A673 (cell line): Measurements from ENCODE around the gene SYTL4. TPM values are rescaled to one million over a fixed set of nuclear protein-coding genes. Genes with fewer than 3 reads are reported as not detected.

Experiments
- BruUV-seq: library from RNA; stranded (reverse); fragments of 400-500 nt; replicated peaks from 2 replicates; lab custom pipeline; 2021; lab: Mats Ljungman, UMichigan
- CTCF ChIA-PET: fragments of 300-600 bp; sonication (Branson Sonifier 250); formaldehyde crosslinking; loops from one replicate; lab custom pipeline; 2022; ENCODE audit warnings: antibody characterized with exemption; lab: Charles Lee
- POLR2A ChIA-PET: fragments of 300-600 bp; sonication (Branson Sonifier 250); formaldehyde crosslinking; loops from one replicate; lab custom pipeline; 2022; ENCODE audit warnings: antibody characterized with exemption; ENCODE audit not compliant: low non-redundant PET; lab: Charles Lee
- DNase-seq: peaks from one replicate; pipeline ENCODE4 v3.0.0-alpha.2; 2015; ENCODE audit warnings: low spot score
- H3K27ac ChIP-seq: fragments of 200-600 bp; sonication (generic); 2 replicates; pipeline ENCODE4 v1.5.1; 2016; ENCODE audit warnings: mixed run types, low read depth, mild to moderate bottlenecking, mixed read lengths, antibody characterized with exemption, low read length; ENCODE audit not compliant: poor library complexity, severe bottlenecking
- H3K27me3 ChIP-seq: fragments of 200-600 bp; sonication (generic); replicated peaks from 2 replicates; pipeline ENCODE4 v1.6.1; 2017; ENCODE audit warnings: mixed run types, low read depth, mild to moderate bottlenecking, mixed read lengths, antibody characterized with exemption, low read length; ENCODE audit not compliant: insufficient read depth, poor library complexity
- H3K36me3 ChIP-seq: fragments of 200-600 bp; sonication (generic); 2 replicates; pipeline ENCODE4 v1.6.1; 2016; ENCODE audit warnings: mixed run types, mild to moderate bottlenecking, mixed read lengths, antibody characterized with exemption, low read length; ENCODE audit not compliant: insufficient read depth, poor library complexity, severe bottlenecking
- H3K4me1 ChIP-seq: fragments of 200-600 bp; sonication (generic); 2 replicates; pipeline ENCODE4 v1.6.1; 2017; ENCODE audit warnings: mixed run types, mild to moderate bottlenecking, mixed read lengths, antibody characterized with exemption, low read length; ENCODE audit not compliant: insufficient read depth, poor library complexity, severe bottlenecking
- H3K4me3 ChIP-seq: fragments of 200-600 bp; sonication (generic); 2 replicates; pipeline ENCODE4 v1.5.1; 2016; ENCODE audit warnings: low read depth, mixed run types, mild to moderate bottlenecking, mixed read lengths, low read length; ENCODE audit not compliant: poor library complexity, severe bottlenecking
- H3K9me3 ChIP-seq: fragments of 200-600 bp; sonication (generic); 2 replicates; pipeline ENCODE4 v1.6.1; 2016; ENCODE audit warnings: mixed run types, low read depth, mild to moderate bottlenecking, mixed read lengths, antibody characterized with exemption, low read length; ENCODE audit not compliant: poor library complexity, severe bottlenecking
- CTCF ChIP-seq: fragments of 300-800, 200-600 bp; sonication (generic); conservative IDR thresholded peaks from 2 replicates; pipeline ENCODE4 v1.5.1; 2017; ENCODE audit warnings: low read depth, mild to moderate bottlenecking, antibody characterized with exemption, low read length, moderate library complexity, mixed read lengths
- EZH2 ChIP-seq: fragments of 200-600 bp; sonication (generic); IDR thresholded peaks from 2 replicates; pipeline ENCODE4 v1.6.1; 2017; ENCODE audit warnings: borderline replicate concordance, low read depth, mild to moderate bottlenecking, mixed read lengths, antibody characterized with exemption, low read length; ENCODE audit not compliant: poor library complexity, severe bottlenecking
- intact Hi-C: fragments of 100-400 bp; cut with micrococcal nuclease; formaldehyde crosslinking; loops from one replicate; pipeline ENCODE4 v1.10.0; 2022; ENCODE audit not compliant: unreplicated experiment
- total RNA-seq: library from RNA; stranded (reverse); gene quantifications from 2 replicates; pipeline ENCODE4 v1.2.3, GENCODE V29; 2021

The SYTL4 gene
- total RNA-seq, 1 experiment from 2014 or later = 2.3 TPM

GRCh38 chrX:100750883-100751282, 19.0 kb upstream of the SYTL4 start:
- POLR2A ChIA-PET = no interaction called here

GRCh38 chrX:100748108-100748507, 16.2 kb upstream of the SYTL4 start:
- H3K4me3 ChIP-seq = no peak overlapping the region
- no peaks in the 10 kb centered on the region for H3K4me1 ChIP-seq
- CTCF ChIA-PET = no interaction called here
- no peak for DNase-seq
- no peaks in the 10 kb centered on the region for H3K9me3 ChIP-seq
- intact Hi-C loops = no loop called here
- POLR2A ChIA-PET = no interaction called here
- no peaks in the 10 kb centered on the region for H3K36me3 ChIP-seq
- no TSS peak for BruUV-seq
- peaks cover 10% of the 10 kb centered on the region for H3K27me3 ChIP-seq
- TF ChIP-seq CTCF = no peak
- TF ChIP-seq EZH2 = no peak
- H3K27ac ChIP-seq = no peak overlapping the region

More at GRCh38 chrX:100750883-100751282, 19.0 kb upstream of the SYTL4 start:
- H3K9me3 ChIP-seq = no peaks in the 10 kb centered on the region
- CTCF ChIA-PET = no interaction called here
- H3K36me3 ChIP-seq = no peaks in the 10 kb centered on the region
- H3K27me3 ChIP-seq = peaks cover 5% of the 10 kb centered on the region
- no peak overlapping the region for H3K27ac ChIP-seq
- DNase-seq = no peak
- intact Hi-C loops = no loop called here
- H3K4me3 ChIP-seq = no peak overlapping the region
- TF ChIP-seq EZH2 = no peak
- TF ChIP-seq CTCF = no peak
- BruUV-seq = no TSS peak
- H3K4me1 ChIP-seq = no peaks in the 10 kb centered on the region

- TF ChIP-seq CTCF (no peak), EZH2 (no peak)
- Histone ChIP-seq H3K9me3 (no peaks in the 10 kb centered on the region), H3K4me3 (no peak overlapping the region), H3K27ac (no peak overlapping the region), H3K36me3 (no peaks in the 10 kb centered on the region), H3K27me3 (peaks cover 10% of the 10 kb centered on the region), H3K4me1 (no peaks in the 10 kb centered on the region)
- CTCF ChIA-PET = no interaction called here
- no peak for DNase-seq
- intact Hi-C loops = no loop called here
- no TSS peak for BruUV-seq
- POLR2A ChIA-PET = no interaction called here
Measured at GRCh38 chrX:100747703-100748102, 15.8 kb upstream of the SYTL4 start.
